GM12878 (cell line): Measurements from ENCODE around the gene MSI2. TPM values are rescaled to one million over a fixed set of nuclear protein-coding genes. Genes with fewer than 3 reads are reported as not detected.

Experiments used
- ATAC-seq: fragments of 200-7000 bp; cut with Tn5 transposase; 3 replicates; pipeline ENCODE4 v1.9.1; 2020; ENCODE audit warnings: mild to moderate bottlenecking, moderate library complexity
- BruUV-seq: library from RNA; stranded (reverse); fragments of 400-500 nt; replicated peaks from 2 replicates; lab custom pipeline; 2021; lab: Mats Ljungman, UMichigan
- CTCF ChIA-PET: fragments of 300-600 bp; sonication (Branson Sonifier 250); formaldehyde crosslinking; extraction: SDS; loops from one replicate; lab custom pipeline; 2021; ENCODE audit warnings: inconsistent platforms; lab: Yijun Ruan, JAX
- POLR2A ChIA-PET: fragments of 350-600 bp; formaldehyde crosslinking; extraction: SDS; loops from one replicate; lab custom pipeline; 2021; ENCODE audit warnings: inconsistent platforms; lab: Charles Lee
- RAD21 ChIA-PET: fragments of 300-600 bp; sonication (Branson Sonifier 250); formaldehyde crosslinking; loops from one replicate; lab custom pipeline; 2023; ENCODE audit warnings: antibody characterized with exemption; ENCODE audit not compliant: unreplicated experiment; lab: Charles Lee
- SMC1A ChIA-PET: fragments of 300-600 bp; sonication (Branson Sonifier 250); formaldehyde crosslinking; loops from one replicate; lab custom pipeline; 2023; ENCODE audit not compliant: unreplicated experiment, uncharacterized antibody; lab: Charles Lee
- DNase-seq: peaks from one replicate; pipeline ENCODE4 v3.0.0-alpha.2; 2011; ENCODE audit warnings: low read depth, low spot score
- FAIRE-seq: peaks from 3 replicates; lab custom pipeline; 2011; peaks lifted over from hg19 to GRCh38; lab: Jason Lieb, UNC
- H2AFZ ChIP-seq: 2 replicates; pipeline ENCODE4 v1.6.0; 2011; ENCODE audit warnings: low read depth, low read length, control low read depth; ENCODE audit not compliant: control insufficient read depth
- H3K27ac ChIP-seq: 2 replicates; pipeline ENCODE4 v1.5.1; 2011; ENCODE audit warnings: control low read depth; ENCODE audit not compliant: control insufficient read depth, insufficient read depth
- H3K27me3 ChIP-seq, 2 experiments: replicated peaks in 1 of 2; 2 replicates each; pipeline versions ENCODE4 v1.6.0 to v1.6.1; 2011; ENCODE audit warnings: low read length in 1 of 2; ENCODE audit not compliant: control insufficient read depth in 2 of 2, insufficient read depth in 2 of 2
- H3K36me3 ChIP-seq, 2 experiments: 2 replicates each; pipeline ENCODE4 v1.5.1; 2011; ENCODE audit warnings: low read length in 1 of 2; ENCODE audit not compliant: control insufficient read depth in 2 of 2, insufficient read depth in 2 of 2
- H3K4me1 ChIP-seq: 2 replicates; pipeline ENCODE4 v1.6.1; 2011; ENCODE audit warnings: mild to moderate bottlenecking, low read length, moderate library complexity, mixed read lengths; ENCODE audit not compliant: control insufficient read depth, insufficient read depth
- H3K4me2 ChIP-seq: 2 replicates; pipeline ENCODE4 v1.6.0; 2011; ENCODE audit warnings: control low read depth; ENCODE audit not compliant: control insufficient read depth, insufficient read depth
- H3K4me3 ChIP-seq: fragments of 200-600 bp; sonication (generic); 2 replicates; pipeline ENCODE4 v1.5.1; 2016
- H3K79me2 ChIP-seq: 2 replicates; pipeline ENCODE4 v1.6.0; 2011; ENCODE audit warnings: low read length; ENCODE audit not compliant: control insufficient read depth, insufficient read depth
- H3K9ac ChIP-seq: 2 replicates; pipeline ENCODE4 v1.8.0; 2011; ENCODE audit warnings: low read length, control low read depth, mixed read lengths; ENCODE audit not compliant: control insufficient read depth, insufficient read depth
- H3K9me3 ChIP-seq: replicated peaks from 3 replicates; pipeline ENCODE4 v1.5.1; 2011; ENCODE audit warnings: mild to moderate bottlenecking, low read length; ENCODE audit not compliant: control insufficient read depth, insufficient read depth
- H4K20me1 ChIP-seq: 2 replicates; pipeline ENCODE4 v1.6.0; 2011; ENCODE audit not compliant: control insufficient read depth, insufficient read depth
- CHD2 ChIP-seq: IDR thresholded peaks from 2 replicates; pipeline ENCODE4 v1.6.1; 2011; ENCODE audit warnings: low read depth, low read length, improper control_type of control experiment, borderline replicate concordance
- CHD4 ChIP-seq: fragments of 200-600 bp; sonication (generic); IDR thresholded peaks from 2 replicates; pipeline ENCODE4 v1.6.1; 2016; ENCODE audit warnings: mild to moderate bottlenecking
- CREM ChIP-seq: IDR thresholded peaks from 2 replicates; pipeline ENCODE4 v1.6.1; 2014; ENCODE audit warnings: antibody characterized with exemption, low read depth
- CUX1 ChIP-seq: IDR thresholded peaks from 2 replicates; pipeline ENCODE4 v1.6.1; 2012; ENCODE audit warnings: improper control_type of control experiment, low read depth, low read length; ENCODE audit not compliant: insufficient replicate concordance
- IKZF2 ChIP-seq, 2 experiments: fragments of 450-650 bp; IDR thresholded peaks; 2 replicates each; pipeline ENCODE4 v1.6.1; 2017; ENCODE audit warnings: mild to moderate bottlenecking in 2 of 2, moderate library complexity in 2 of 2
- PAX5 ChIP-seq: IDR thresholded peaks from 2 replicates; pipeline ENCODE4 v1.6.1; 2011; ENCODE audit warnings: low read depth, low read length, borderline replicate concordance
- RAD51 ChIP-seq: fragments of 450-650 bp; IDR thresholded peaks from 2 replicates; pipeline ENCODE4 v1.6.1; 2016; ENCODE audit warnings: moderate library complexity, mild to moderate bottlenecking, inconsistent platforms
- RELA ChIP-seq: fragments of 450-650 bp; IDR thresholded peaks from 2 replicates; pipeline ENCODE4 v1.8.0; 2014; ENCODE audit warnings: borderline replicate concordance; ENCODE audit not compliant: partially characterized antibody
- SMAD5 ChIP-seq: IDR thresholded peaks from 2 replicates; pipeline ENCODE4 v1.6.1; 2016; ENCODE audit warnings: antibody characterized with exemption, low read depth
- YBX1 ChIP-seq: fragments of 450-650 bp; IDR thresholded peaks from 2 replicates; pipeline ENCODE4 v1.6.1; 2016; ENCODE audit warnings: antibody characterized with exemption
- WGBS: methylation state at CpG from one replicate; pipeline ENCODE4 v1.1.6; 2016; ENCODE audit warnings: low lambda C conversion rate; ENCODE audit not compliant: insufficient replicate concordance, insufficient coverage; ENCODE audit errors: missing lambda C conversion rate; 5-methylcytosine and 5-hydroxymethylcytosine counted together
- in situ Hi-C: fragments of 300-500 bp; cut with MboI; formaldehyde crosslinking; loops from 9 replicates; pipeline ENCODE4 v1.14.3; 2018; ENCODE audit warnings: mixed read lengths
- intact Hi-C: fragments of 100-400 bp; cut with micrococcal nuclease; formaldehyde crosslinking; loops from one replicate; pipeline ENCODE4 v1.14.2; 2022; ENCODE audit not compliant: unreplicated experiment
- polyA plus RNA-seq, 11 experiments: library from polyadenylated mRNA; depleted of rRNA in 4 of 11; unstranded in 6 of 11; stranded (reverse) in 5 of 11; fragments of >200 nt; fragmentation: Nextera tagmentation in 4 of 11; fragmentation: Illumina TruSeq in 1 of 11; extraction: Ambion mirVana in 4 of 11; extraction: Trizol in 1 of 11; gene quantifications; 1 replicate in 1 of 11; 2 replicates in 10 of 11; pipeline versions ENCODE4 v1.2.1 to v1.2.3, GENCODE V29; 2011 to 2016; ENCODE audit warnings: inconsistent platforms in 2 of 11, missing spikeins in 2 of 11, low read depth in 1 of 11
- total RNA-seq, 4 experiments: library from RNA; depleted of rRNA in 3 of 4; stranded (reverse); fragments of >200 nt in 3 of 4; fragmentation: Illumina TruSeq in 1 of 4; extraction: Trizol in 1 of 4; gene quantifications; 2 replicates each; pipeline versions ENCODE4 v1.2.1 to v1.2.3, GENCODE V29; 2013 to 2021
- TF ChIP-seq, protein P1 (sequence below): fragments of 450-650 bp; formaldehyde crosslinking; IDR thresholded peaks from 2 replicates; pipeline ENCODE4 v1.4.0; 2020; ENCODE audit warnings: mild to moderate bottlenecking, moderate library complexity
- TF ChIP-seq, protein P2 (sequence below): fragments of 450-650 bp; IDR thresholded peaks from 2 replicates; pipeline ENCODE4 v1.6.1; 2016; ENCODE audit warnings: mild to moderate bottlenecking, moderate library complexity, borderline replicate concordance

The MSI2 gene
- total and polyA plus RNA-seq, 10 of the 15 experiments (the other 5 are each of a cell fraction or from before 2014, with no cell fraction given): 6.1 to 76.1 (median 42.0) TPM

DNA sequence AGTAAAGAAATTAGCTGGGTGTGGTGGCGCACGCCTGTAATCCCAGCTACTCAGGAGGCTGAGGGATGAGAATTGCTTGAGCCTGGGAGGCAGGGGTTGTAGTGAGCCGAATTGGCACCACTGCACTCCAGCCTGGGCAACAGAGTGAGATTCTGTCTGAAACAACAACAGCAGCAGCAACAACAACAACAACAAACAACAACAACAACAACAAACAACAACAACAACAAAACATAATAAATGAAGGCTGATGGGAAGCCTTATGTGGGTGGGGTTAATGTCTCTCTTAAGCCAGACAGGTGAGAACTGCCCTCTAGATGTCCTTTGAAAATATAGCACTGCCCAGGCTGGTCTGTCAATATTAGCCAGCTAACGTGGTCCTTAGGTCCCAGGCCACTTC lies 107.3 kb downstream of the MSI2 start:
- in situ Hi-C loops (no loop called here), intact Hi-C loops (no loop called here)
- Histone ChIP-seq H3K9ac (no peak overlapping the region), H4K20me1 (no peaks in the 10 kb centered on the region), H3K36me3 (no peaks in the 10 kb centered on the region; a peak in 2 of 4 replicates), H3K9me3 (no peaks in the 10 kb centered on the region), H3K27me3 (no peaks in the 10 kb centered on the region), H3K4me1 (peaks cover 50% of the 10 kb centered on the region), H3K4me2 (no peak overlapping the region), H3K27ac (no peak overlapping the region), H2AFZ (no peak overlapping the region), H3K4me3 (no peak overlapping the region), H3K79me2 (peaks cover 44% of the 10 kb centered on the region)
- CTCF ChIA-PET: interaction anchor here (0.9 to 1.3 kb wide), 2 partner anchors 119 to 120 kb away, joined by 3 read pairs; no protein-coding TSS in a partner anchor
- no peak for FAIRE-seq
- POLR2A ChIA-PET: interaction anchor here (0.6 kb wide), 1 partner anchor 102 kb away, joined by 3 read pairs; no protein-coding TSS in a partner anchor
- no peak for ATAC-seq
- no TSS peak for BruUV-seq
- no peak for DNase-seq
- SMC1A ChIA-PET: interaction anchor here (1.1 to 2.4 kb wide), 4 partner anchors 10 to 120 kb away, joined by 3 to 8 read pairs (median 4); no protein-coding TSS in a partner anchor
- RAD21 ChIA-PET: interaction anchor here (2.4 kb wide), 1 partner anchor 22 kb away, joined by 7 read pairs; no protein-coding TSS in a partner anchor
- 91% methylated on average over 4 of the region's 4 CpGs for WGBS
- TF ChIP-seq PAX5 (no peak), RELA (no peak), CUX1 (no peak), CHD4 (no peak), RAD51 (no peak), CHD2 (no peak), IKZF2 (IDR thresholded peaks at IDR 0.05) (no peak), SMAD5 (no peak), CREM (no peak), YBX1 (no peak)
- TF ChIP-seq, protein P1, sequence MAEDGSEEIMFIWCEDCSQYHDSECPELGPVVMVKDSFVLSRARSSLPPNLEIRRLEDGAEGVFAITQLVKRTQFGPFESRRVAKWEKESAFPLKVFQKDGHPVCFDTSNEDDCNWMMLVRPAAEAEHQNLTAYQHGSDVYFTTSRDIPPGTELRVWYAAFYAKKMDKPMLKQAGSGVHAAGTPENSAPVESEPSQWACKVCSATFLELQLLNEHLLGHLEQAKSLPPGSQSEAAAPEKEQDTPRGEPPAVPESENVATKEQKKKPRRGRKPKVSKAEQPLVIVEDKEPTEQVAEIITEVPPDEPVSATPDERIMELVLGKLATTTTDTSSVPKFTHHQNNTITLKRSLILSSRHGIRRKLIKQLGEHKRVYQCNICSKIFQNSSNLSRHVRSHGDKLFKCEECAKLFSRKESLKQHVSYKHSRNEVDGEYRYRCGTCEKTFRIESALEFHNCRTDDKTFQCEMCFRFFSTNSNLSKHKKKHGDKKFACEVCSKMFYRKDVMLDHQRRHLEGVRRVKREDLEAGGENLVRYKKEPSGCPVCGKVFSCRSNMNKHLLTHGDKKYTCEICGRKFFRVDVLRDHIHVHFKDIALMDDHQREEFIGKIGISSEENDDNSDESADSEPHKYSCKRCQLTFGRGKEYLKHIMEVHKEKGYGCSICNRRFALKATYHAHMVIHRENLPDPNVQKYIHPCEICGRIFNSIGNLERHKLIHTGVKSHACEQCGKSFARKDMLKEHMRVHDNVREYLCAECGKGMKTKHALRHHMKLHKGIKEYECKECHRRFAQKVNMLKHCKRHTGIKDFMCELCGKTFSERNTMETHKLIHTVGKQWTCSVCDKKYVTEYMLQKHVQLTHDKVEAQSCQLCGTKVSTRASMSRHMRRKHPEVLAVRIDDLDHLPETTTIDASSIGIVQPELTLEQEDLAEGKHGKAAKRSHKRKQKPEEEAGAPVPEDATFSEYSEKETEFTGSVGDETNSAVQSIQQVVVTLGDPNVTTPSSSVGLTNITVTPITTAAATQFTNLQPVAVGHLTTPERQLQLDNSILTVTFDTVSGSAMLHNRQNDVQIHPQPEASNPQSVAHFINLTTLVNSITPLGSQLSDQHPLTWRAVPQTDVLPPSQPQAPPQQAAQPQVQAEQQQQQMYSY (CRISPR knock-in tag): no peak
- TF ChIP-seq, protein P2, sequence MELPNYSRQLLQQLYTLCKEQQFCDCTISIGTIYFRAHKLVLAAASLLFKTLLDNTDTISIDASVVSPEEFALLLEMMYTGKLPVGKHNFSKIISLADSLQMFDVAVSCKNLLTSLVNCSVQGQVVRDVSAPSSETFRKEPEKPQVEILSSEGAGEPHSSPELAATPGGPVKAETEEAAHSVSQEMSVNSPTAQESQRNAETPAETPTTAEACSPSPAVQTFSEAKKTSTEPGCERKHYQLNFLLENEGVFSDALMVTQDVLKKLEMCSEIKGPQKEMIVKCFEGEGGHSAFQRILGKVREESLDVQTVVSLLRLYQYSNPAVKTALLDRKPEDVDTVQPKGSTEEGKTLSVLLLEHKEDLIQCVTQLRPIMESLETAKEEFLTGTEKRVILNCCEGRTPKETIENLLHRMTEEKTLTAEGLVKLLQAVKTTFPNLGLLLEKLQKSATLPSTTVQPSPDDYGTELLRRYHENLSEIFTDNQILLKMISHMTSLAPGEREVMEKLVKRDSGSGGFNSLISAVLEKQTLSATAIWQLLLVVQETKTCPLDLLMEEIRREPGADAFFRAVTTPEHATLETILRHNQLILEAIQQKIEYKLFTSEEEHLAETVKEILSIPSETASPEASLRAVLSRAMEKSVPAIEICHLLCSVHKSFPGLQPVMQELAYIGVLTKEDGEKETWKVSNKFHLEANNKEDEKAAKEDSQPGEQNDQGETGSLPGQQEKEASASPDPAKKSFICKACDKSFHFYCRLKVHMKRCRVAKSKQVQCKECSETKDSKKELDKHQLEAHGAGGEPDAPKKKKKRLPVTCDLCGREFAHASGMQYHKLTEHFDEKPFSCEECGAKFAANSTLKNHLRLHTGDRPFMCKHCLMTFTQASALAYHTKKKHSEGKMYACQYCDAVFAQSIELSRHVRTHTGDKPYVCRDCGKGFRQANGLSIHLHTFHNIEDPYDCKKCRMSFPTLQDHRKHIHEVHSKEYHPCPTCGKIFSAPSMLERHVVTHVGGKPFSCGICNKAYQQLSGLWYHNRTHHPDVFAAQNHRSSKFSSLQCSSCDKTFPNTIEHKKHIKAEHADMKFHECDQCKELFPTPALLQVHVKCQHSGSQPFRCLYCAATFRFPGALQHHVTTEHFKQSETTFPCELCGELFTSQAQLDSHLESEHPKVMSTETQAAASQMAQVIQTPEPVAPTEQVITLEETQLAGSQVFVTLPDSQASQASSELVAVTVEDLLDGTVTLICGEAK: no peak
